HG02759 (cell line): ENCODE data around the gene DOCK4.

ENCODE experiments used
- ATAC-seq: cut with Tn5 transposase; IDR thresholded peaks from one replicate; pipeline ENCODE4 v1.9.1; 2021; ENCODE audit warnings: mild to moderate bottlenecking, moderate library complexity; ENCODE audit not compliant: unreplicated experiment

The DOCK4 gene

DNA sequence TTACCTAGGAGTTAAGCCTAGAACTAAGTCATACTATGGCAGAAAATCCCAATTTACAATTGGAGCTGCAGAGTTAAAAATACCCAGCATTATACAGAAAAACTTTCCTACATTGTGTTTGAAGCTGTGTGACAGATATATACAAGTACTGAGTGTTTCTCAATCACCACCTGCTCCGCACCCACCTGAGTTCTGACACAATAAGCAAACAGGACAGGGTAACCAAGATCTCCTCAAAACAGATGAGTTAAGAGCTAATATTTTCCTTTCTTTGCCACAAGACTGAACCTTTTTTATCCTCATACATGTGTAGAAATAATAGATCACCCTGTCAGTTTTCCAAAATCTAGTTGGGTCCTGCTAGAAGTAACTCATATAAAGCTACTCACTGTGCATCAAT is 186.3 kb downstream of the DOCK4 start:
- no peak for ATAC-seq

DNA sequence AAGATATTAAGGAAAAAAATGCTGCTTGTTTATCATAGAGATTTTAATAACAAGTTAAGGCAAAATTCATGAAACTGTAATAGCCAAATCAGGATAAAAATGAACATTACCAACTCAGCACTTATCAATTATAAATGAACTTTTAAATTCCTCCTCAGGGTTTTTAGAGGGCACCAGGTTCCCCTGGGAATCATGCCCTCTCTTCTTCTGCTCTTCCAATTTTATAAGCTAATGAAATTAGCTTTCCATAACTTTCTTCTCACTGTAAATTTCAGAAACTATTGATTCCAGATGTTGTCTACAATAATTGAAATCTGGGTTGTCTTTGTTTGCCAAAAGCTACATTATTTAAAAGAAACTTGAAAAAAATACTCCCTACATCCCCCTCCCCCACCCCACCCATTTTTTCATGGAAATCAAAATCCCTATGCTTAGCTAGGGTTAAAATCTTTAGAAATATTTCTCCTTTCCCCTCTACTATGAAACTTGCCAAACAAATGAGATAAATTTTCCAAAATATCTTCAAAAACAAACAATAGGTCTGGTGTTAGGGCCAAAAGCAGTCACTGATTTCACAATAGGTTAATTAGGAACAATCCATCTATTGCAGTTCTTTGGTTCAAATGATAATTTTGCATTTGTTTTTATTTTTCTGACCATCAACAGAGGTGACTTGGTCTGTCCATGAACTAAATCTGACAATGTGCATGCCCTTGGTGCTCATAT is 187.7 kb downstream of the DOCK4 start:
- ATAC-seq: no peak

DNA sequence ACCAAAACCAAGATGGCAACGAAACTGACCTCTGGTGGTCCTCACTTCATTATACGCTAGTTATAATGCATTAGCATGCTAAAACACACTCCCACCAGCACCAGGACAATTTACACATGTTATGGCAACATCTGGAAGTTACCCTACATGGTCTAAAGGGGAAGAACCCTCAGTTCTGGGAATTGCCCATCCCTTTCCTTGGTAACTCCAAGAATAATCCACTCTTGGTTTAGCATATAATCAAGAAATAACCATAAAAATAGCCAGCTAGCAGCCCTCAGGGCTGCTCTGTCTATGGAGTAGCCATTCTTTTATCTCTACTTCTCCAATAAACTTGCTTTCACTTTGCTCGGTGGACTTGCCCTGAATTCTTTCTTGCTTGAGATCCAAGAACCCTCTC is 191.1 kb downstream of the DOCK4 start:
- ATAC-seq: no peak

DNA sequence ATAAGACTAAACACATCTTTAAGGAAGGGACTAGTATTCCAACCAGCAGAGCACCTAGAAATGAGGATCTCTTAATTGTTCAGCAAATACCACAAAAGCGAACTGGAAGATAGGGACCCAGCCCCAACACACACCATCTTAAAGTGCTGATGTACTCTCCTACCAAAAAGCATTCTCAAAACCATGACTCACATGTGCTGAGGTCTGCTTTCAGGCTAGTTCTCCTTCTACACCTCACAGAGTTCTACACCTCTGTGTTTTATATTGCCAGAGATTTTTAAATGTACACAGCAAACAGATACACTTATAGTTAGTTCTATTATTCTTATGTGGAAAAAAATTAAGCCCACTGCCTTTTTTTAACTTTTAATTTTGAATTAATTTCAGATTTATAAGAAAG is 191.9 kb downstream of the DOCK4 start:
- ATAC-seq: no peak

DNA sequence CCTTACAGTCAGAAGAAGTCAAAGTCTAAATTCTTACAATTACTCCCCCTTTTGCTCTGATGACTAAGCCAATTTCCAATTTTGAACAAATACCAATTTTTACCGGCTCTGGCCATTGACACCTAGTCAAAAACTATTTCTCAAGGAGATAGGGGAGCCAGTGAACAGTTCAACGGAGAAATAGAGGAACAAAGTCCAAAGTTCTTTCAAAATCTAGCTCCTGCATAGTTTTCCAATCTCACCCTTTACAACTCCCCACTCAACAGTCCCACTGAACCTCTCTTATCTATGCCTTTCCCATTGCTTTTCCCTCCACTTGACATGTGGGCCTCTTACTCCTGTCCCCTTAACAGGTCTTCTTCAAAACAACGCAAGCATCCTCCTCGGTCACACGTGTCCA is 192.9 kb downstream of the DOCK4 start:
- no peak for ATAC-seq

DNA sequence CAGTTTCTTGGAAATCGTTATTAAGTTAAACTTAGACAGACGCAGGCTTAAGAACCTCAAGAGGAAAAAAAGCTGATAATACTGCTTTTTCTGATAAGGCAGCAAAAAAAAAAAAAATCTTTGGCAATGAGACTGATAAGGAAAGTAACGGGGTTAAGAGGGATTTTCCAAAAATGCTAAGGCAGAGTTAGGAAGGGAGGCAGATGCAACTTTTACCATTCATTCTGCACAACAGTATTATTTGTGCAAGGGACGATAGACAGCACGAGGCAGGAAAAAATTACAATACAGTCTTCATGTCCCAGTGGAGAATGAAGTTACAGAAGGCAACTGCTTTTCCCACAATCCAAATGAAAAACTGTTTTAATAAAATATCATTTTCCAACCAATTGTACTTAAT is 194.0 kb downstream of the DOCK4 start:
- ATAC-seq: no peak

DNA sequence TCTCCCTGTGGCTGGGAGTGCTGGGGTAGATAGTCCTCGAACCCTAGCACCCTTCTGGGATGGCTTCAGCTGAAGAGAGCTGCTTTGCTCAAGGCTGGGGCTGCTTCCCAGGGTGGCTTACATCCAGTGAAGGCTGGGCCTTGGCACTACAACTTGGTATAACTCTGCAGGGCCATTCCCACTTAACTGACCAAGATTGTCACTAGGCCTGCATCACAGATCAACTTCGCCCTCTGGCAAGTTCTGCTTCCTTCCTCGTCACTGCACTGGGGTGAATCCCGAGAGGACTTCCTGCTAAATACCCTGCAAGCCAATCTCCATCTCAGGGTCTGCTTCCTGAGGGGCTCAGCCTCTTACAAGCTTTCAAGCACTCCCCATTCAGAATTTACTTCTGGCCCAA is 195.2 kb downstream of the DOCK4 start:
- no peak for ATAC-seq

DNA sequence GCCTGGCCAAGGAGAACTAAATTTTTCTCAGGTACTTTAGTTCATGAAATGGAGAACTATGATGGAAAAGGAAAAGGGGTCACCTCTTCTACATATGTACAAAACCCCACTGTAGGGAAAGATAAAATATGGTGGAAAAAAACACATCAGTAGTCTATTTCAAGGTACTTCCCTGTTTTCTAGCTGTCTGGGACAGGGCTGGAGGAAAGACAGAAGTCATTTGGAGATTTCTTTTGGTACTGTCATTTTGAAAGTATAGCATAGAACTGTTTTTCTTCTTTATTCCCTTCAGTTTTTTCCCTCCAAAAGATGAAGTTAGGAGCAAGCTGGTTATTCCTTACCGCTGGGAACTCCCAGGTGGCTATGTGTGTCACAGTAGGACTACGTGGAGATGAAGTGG is 196.1 kb downstream of the DOCK4 start:
- no peak for ATAC-seq

DNA sequence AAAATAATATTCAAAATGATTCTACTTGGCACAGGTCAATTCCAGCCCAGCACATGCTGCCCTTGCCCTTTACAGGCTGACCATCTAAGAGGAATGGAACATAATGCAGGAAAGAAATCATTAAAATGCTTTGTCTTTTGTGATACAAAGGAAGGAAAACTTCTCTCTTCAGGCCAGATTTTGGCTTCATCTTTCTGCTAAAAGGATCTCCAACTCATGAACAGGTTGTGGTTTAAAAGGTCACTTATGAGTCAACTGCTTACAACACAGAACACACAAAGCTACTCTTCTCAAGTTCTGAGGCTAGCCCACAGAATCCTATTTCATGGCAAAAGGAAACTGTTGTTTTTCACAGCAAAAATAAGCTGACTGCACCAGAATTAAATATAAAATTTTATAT is 197.1 kb downstream of the DOCK4 start:
- no peak for ATAC-seq

DNA sequence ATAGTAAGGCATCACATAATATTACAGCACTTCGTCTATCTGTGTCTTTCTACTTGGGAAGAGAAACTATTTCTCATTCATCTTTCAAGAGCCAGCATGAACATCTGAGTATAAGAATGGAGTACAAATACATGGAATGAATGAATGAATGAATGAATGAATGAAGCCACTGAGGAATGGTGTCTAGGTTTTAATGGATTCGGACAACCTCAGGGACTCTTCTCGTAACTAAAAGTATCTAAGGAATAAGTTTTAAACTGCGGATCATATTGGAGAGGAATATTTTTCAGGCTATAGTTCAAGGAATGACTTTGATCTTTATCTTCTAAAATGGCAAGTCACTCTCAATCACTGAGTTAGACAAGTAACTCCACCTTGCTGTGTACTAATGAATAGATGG is 199.0 kb downstream of the DOCK4 start:
- ATAC-seq: no peak

DNA sequence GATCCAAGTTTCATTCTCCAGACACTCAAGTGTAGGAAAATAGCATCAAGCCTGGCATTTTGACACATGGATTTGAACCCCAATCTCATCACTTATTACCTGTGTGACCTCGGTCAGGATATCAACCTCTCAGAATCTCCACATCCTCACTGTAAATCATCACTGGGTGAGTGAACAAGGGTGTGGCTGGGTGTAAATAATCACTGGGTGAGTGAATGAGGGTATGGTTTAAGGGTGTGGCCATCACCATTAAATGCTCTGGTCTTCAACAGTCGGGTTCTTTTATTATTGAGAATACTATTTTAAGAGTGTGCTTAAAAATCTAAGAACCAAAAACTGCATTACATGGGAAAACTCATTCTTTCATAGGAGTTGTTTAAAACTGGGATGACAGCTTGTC is 200.1 kb downstream of the DOCK4 start:
- ATAC-seq: no peak

DNA sequence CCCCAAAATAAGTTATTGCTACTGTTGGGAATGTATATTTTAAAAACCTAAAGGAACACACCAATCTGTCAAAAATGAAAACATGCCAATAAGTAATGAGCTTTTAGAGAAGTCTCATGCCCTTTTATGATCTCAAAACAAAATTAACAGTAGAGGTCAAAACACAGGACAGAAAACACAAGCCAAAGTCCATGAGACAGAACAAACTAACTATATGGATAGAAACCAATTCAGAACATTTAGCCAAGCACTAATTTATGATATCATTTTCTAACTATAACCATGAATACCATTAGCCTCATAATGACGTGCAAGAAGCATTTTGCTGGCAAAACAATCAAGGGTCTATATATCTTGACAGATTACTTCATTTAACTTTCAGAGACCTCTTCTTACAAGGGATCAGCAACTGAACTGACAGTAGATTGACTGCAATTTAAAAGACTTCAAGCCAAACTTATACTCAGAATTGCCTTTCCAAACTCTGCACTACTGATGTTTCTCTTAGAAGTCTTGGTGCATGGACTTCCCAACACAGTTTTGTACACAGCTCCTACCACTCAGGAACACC is 200.9 kb downstream of the DOCK4 start:
- no peak for ATAC-seq

DNA sequence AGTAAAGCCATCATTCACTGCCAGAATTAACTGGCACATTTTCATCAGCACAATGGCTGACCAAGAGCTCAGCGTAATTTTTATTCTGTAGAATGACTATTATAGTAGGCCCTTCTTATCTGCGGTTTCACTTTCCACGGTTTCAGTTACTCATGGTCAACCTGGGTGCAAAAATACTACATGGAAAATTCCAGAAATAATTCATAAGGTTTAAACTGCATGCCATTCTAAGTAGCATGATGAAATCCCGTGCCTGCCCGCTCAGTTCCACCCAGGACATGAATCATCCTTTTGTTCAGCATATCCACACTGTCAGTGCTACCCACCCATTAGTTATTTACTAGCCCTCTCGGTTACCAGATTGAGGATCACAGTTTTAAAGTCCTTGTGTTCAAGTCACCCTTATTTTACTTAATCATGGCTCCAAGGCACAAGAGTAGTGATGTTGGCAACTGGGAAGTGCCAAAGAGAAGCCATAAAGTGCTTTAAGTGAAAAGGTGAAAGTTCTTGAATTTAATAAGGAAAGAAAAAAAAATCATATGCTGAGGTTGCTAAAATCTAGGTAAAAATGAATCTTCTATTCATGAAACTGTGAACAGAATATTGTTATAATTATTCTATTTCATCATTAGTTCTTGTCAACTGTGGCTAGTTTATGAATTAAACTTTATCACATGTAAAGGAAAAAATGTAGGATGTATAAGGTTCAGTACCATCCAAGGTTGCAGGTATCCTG is 204.9 kb downstream of the DOCK4 start:
- no peak for ATAC-seq

DNA sequence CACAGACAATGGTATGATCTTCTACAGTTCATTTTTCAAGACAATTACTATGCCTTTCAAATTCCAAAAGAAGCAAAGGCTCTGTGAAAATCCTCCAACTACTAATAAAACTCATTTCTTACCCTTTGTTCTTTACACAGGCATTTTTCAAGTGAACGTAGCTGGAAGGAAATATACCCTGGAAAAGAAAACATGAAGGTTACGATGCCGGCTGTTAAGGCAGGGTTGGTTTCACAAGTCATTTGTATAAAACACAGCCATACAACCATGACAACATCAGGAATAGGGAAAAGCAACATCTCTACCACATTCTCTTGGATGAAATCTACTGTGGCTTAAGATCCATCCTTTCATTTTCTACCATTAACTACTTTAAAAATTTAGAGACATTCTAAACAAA is 207.9 kb downstream of the DOCK4 start:
- ATAC-seq: no peak

DNA sequence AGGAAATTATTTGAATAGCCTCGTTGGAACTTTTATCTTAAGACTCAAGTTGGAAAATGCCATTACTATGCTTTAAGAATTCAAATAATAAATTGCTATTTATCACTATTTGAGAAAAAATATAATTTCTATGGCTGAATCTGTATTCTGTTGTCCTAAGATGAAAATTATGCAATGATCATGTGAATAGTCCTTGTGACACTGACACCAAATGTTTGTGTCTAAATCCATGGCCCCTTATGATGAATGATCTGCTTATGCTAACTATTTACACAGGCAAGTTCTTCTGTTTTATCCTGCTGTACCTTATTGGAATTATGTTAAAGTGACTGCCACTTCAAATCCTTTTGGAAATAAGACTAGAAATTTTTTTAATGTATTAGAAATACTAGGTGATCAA is 208.7 kb downstream of the DOCK4 start:
- ATAC-seq: no peak

DNA sequence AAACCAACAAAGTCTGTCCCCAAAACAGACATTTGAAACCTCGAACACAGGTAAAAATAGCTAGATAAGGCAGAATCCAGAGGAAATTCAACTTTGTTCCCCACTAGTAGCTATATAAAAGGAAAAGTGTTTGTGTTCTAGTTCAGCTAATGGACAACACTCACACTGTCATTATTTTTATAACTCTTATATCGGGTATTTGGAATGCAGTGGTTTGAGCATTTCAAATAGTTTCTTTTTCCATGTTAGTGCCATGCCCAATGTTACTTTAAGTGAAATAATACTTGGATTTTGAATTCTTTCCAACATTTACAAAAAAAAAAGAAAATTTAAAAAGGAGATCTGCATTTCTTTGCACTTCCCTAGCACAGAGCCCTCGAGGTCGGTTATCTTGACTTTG is 213.6 kb downstream of the DOCK4 start:
- no peak for ATAC-seq

DNA sequence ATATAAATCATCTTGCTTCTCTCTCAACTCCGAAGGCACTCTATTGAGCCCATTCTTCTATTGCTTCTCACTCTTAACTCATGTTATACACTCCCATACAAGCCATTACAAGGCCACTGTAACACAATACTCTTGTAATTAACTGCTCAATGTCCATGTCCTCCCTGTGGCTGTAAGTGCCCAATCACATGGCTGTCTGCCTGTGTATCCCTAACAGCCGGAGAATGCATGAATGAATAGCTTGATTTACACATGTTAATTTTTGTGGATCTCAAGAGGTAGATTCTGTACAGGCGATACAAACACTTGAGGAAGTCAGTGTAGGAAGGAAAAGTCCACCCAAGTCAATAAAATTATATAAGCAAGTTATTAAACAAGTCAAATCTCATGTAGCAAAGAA is 215.6 kb downstream of the DOCK4 start:
- ATAC-seq: no peak

DNA sequence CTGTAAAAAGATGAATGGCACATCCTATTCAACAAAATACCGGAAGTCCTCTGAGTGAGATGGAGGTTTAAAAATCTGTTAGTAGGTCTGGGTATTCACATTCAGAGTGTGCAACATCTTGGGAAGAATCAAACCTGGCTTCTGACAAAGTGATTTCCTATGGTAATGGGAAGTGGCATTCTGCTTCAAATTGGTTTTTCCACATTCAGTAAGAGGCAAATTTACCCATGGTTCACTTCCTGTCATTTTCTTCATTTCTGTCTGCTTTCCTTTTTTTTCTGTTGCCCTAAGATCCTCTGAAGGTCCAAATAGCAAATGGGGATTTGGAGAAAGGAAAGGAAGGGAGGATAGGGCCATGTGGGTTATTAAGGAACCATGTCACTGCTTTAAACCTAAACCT is 218.3 kb downstream of the DOCK4 start:
- ATAC-seq: no peak

DNA sequence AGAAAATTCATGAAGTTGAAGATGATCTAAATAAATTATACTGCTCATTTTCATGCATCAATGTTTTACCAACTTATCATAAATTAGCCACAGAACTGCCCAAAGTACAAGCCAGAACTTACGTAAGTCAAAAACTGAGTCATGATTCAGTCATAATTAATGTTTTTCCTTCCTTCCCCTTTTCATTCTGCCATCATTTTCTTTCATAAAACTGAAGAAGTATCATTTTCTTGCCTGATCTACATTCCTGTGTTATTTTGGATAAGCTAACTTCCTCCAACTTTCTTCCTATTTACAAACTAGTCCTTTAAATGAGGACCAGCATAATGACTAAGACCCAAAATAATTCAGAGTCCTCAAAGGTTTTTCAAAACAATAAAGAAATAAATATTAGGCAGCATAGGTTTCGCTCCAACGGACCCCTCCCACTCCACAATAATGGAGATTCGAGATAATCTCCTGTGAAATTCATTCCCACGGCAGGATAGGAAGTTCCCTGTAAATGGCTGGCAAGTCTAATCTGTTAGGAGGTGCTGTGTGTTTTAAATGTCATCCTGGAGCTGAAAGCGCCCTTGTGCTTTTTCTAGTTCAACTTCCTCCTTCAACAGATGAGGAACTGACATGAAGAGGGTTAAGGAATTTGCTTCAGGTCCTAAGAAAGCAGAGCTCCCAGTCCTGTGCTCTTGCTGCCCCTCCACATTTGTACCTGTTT is 218.9 kb downstream of the DOCK4 start:
- no peak for ATAC-seq

DNA sequence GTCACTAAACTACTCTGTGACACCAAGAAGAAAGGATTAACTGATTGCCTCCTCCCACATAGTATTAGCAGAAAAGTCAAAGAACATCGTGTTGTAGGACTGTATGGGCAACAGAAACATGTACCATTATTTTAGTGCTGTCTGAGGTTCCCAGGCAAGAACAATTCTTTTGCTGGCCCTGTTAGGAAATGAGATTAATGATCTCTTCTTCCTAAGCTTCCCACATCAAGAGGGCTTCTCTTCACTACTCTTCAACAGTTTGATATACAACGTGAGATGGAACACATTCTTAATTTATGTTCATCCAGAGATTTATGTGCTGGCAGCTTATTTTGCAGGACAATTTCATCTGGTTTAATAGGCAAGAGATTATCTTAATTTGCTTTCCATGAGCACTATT is 219.6 kb downstream of the DOCK4 start:
- no peak for ATAC-seq

DNA sequence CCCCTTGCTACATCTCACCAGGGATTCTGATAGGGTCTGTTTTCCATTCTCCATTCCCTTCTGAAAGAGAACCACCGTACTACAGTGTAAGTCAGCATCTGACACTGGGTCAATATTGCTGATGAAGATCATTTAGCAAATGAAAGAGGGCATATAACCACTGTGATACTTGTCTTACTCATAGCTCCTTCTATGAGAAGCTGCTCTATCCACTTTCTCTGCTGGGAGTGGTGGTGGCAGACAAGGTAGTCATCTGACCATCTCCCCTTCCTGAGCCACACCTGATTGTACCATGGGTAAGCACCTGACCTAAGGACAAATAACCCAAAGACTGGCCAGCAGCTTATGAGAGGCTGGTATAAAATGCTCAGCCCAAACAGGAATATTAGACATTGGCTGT is 220.4 kb downstream of the DOCK4 start:
- no peak for ATAC-seq

DNA sequence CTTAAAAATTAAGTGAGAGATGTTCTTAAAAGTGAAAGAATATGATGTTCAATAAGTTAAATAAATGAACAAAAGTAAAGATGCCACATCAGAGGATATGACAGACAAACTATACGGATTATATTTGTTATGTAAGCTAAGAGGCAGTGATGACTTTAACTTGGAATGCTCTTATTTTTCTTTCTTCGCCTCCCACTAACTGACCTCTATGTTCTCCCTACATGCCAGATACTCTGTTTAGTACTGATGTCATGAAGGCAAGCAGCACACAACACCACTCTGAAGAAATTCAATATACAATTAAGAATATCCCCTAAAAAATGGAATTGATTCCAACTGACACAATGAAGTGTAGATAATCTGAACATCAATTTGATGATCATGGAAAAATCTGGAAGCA is 223.4 kb downstream of the DOCK4 start:
- no peak for ATAC-seq
